ENCODE measurements around the gene HSPBAP1. TPM values are rescaled to one million over a fixed set of nuclear protein-coding genes. Genes with fewer than 3 reads are reported as not detected.
A peak's percentile ranks its signal among the peaks of the same experiment; 100 is the strongest.

HSPBAP1 gene
- total and polyA plus RNA-seq, 2 of the 13 experiments (the other 11 are each of a cell fraction or from before 2014, with no cell fraction given): 4.2 to 5.1 TPM

DNA sequence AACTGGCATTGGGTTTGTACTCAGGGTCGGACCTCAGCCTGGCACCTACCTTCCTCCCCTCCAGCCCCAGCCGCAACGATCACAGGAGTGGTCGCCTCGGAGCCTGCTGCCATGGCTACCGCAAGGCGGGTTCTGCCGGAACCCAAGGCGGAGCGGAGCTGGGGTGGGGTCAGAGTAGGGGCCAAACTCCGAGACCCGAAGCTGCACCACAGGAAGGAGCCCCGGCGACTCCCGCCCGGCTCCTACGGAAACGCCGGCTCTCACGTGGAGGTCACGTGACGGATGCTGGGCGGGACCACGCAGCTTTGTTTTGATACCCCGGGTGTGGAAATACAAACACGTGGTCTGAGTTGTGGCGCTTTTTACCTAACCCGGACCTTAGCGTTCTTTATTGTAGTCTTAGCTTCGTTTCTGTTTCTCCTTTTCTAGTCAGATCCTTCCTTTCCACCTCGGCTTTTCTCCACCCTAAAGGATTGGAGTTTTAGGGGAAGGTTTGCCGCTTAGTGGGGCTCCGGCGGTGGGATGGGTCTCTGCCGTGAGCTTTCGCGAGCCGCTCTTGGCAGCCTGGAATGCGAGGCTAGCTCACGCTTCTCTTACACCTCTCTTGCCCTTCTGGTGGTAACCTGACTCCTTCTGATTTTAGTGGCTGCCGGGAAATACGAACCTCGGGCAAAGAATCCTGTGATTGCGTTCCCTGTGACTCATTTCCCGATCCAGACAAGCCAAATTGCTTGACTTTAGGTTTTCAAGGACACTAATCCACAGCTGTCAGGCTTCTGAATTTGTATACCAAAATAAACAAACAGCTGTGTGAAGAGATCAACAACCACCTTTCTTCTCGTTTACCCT is at the start of gene HSPBAP1 (continued):
- TF ChIP-seq, protein P1, sequence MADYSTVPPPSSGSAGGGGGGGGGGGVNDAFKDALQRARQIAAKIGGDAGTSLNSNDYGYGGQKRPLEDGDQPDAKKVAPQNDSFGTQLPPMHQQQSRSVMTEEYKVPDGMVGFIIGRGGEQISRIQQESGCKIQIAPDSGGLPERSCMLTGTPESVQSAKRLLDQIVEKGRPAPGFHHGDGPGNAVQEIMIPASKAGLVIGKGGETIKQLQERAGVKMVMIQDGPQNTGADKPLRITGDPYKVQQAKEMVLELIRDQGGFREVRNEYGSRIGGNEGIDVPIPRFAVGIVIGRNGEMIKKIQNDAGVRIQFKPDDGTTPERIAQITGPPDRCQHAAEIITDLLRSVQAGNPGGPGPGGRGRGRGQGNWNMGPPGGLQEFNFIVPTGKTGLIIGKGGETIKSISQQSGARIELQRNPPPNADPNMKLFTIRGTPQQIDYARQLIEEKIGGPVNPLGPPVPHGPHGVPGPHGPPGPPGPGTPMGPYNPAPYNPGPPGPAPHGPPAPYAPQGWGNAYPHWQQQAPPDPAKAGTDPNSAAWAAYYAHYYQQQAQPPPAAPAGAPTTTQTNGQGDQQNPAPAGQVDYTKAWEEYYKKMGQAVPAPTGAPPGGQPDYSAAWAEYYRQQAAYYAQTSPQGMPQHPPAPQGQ (CRISPR knock-in tag; IDR thresholded peaks at IDR 0.05; ENCODE audit: borderline replicate concordance): no peak
- TF ChIP-seq ARID2 (CRISPR knock-in tag; IDR thresholded peaks at IDR 0.05; ENCODE audit: borderline replicate concordance): peak; percentile 15; the same call in 1 of the 2 replicates
- TF ChIP-seq BORCS8-MEF2B (CRISPR knock-in tag; IDR thresholded peaks at IDR 0.05): peak; percentile 82; the same call in 1 of the 2 replicates
- 0 out of 2 replicates have a peak, but pooled peaks have one; percentile 62 for TF ChIP-seq DNMT3B (CRISPR knock-in tag; conservative IDR thresholded peaks at IDR 0.05)
- TF ChIP-seq NR3C1 (CRISPR knock-in tag; IDR thresholded peaks at IDR 0.05): no peak
- TF ChIP-seq, protein P2, sequence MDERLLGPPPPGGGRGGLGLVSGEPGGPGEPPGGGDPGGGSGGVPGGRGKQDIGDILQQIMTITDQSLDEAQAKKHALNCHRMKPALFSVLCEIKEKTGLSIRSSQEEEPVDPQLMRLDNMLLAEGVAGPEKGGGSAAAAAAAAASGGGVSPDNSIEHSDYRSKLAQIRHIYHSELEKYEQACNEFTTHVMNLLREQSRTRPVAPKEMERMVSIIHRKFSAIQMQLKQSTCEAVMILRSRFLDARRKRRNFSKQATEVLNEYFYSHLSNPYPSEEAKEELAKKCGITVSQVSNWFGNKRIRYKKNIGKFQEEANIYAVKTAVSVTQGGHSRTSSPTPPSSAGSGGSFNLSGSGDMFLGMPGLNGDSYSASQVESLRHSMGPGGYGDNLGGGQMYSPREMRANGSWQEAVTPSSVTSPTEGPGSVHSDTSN (CRISPR knock-in tag; IDR thresholded peaks at IDR 0.05): no peak
- peak; percentile 38 for TF ChIP-seq CCAR2 (optimal IDR thresholded peaks at IDR 0.05; ENCODE audit: low read depth, low read length)
- TF ChIP-seq ZNF546 (CRISPR knock-in tag; conservative IDR thresholded peaks at IDR 0.05): no peak
- TF ChIP-seq MYNN (CRISPR knock-in tag; IDR thresholded peaks at IDR 0.05; ENCODE audit: low read depth): no peak
- TF ChIP-seq SKI (IDR thresholded peaks at IDR 0.05; ENCODE audit: partially characterized antibody): no peak
- TF ChIP-seq ESRRA (CRISPR knock-in tag; IDR thresholded peaks at IDR 0.05; ENCODE audit: low read depth): no peak
- TF ChIP-seq MXI1 (IDR thresholded peaks at IDR 0.05; ENCODE audit: borderline replicate concordance, low read depth, low read length): peak; percentile 94; the same call in 2 of the 3 replicates
- TF ChIP-seq TEAD3 (CRISPR knock-in tag; optimal IDR thresholded peaks at IDR 0.05; ENCODE audit: borderline replicate concordance): peak; percentile 84
- no peak; the same call in 1 of the 2 replicates for TF ChIP-seq NFE2L1 (CRISPR knock-in tag; IDR thresholded peaks at IDR 0.05; ENCODE audit: borderline replicate concordance)
- peak; percentile 53; the same call in 1 of the 2 replicates for TF ChIP-seq KAT7 (CRISPR knock-in tag; IDR thresholded peaks at IDR 0.05; ENCODE audit: borderline replicate concordance)
- 0 out of 2 replicates have a peak, but pooled peaks have one; percentile 24 for TF ChIP-seq JUND (CRISPR knock-in tag; IDR thresholded peaks at IDR 0.05)
- TF ChIP-seq, protein P3, sequence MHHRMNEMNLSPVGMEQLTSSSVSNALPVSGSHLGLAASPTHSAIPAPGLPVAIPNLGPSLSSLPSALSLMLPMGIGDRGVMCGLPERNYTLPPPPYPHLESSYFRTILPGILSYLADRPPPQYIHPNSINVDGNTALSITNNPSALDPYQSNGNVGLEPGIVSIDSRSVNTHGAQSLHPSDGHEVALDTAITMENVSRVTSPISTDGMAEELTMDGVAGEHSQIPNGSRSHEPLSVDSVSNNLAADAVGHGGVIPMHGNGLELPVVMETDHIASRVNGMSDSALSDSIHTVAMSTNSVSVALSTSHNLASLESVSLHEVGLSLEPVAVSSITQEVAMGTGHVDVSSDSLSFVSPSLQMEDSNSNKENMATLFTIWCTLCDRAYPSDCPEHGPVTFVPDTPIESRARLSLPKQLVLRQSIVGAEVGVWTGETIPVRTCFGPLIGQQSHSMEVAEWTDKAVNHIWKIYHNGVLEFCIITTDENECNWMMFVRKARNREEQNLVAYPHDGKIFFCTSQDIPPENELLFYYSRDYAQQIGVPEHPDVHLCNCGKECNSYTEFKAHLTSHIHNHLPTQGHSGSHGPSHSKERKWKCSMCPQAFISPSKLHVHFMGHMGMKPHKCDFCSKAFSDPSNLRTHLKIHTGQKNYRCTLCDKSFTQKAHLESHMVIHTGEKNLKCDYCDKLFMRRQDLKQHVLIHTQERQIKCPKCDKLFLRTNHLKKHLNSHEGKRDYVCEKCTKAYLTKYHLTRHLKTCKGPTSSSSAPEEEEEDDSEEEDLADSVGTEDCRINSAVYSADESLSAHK (CRISPR knock-in tag; IDR thresholded peaks at IDR 0.05; ENCODE audit: borderline replicate concordance): no peak
- 0 out of 2 replicates have a peak, but pooled peaks have one; percentile 45 for TF ChIP-seq ZNF343 (CRISPR knock-in tag; IDR thresholded peaks at IDR 0.05)
- 0 out of 2 replicates have a peak, but pooled peaks have one; percentile 40 for TF ChIP-seq ZNF879 (CRISPR knock-in tag; IDR thresholded peaks at IDR 0.05)
- TF ChIP-seq ZNF564 (CRISPR knock-in tag; IDR thresholded peaks at IDR 0.05): peak; percentile 56
- no peak for TF ChIP-seq SMARCC2 (IDR thresholded peaks at IDR 0.05)
- peak; percentile 35; the same call in 1 of the 2 replicates for TF ChIP-seq ZNF724P (CRISPR knock-in tag; IDR thresholded peaks at IDR 0.05; ENCODE audit: borderline replicate concordance)
- TF ChIP-seq NFKB2 (CRISPR knock-in tag; IDR thresholded peaks at IDR 0.05; ENCODE audit: borderline replicate concordance): peak; percentile 95
- no peak for TF ChIP-seq GPN1 (CRISPR knock-in tag; IDR thresholded peaks at IDR 0.05; ENCODE audit: borderline replicate concordance)
- TF ChIP-seq PTBP1 (IDR thresholded peaks at IDR 0.05; ENCODE audit: low read depth, low read length, poor library complexity, severe bottlenecking): peak; percentile 87

Data from HepG2 (cell line).